Measurements from ENCODE around the gene RHOF.

The RHOF gene

GRCh38 chr12:121804417-121805111, 11.1 kb upstream of the RHOF start:
- DNase-seq (ENCODE audit: low spot score), result peak; percentile 31

GRCh38 chr12:121803861-121804416, 10.5 kb upstream of the RHOF start, which contains the start of gene SETD1B:
SETD1B (plus strand) TSS chr12:121804009; CDS start chr12:121804738, 729 bp downstream.
- DNase-seq (ENCODE audit: low spot score), result peak; percentile 71

- peak; percentile 94 for DNase-seq (ENCODE audit: low spot score)
Measured at GRCh38 chr12:121802843-121803698, 9.6 kb upstream of the RHOF start.

- no peak for DNase-seq (ENCODE audit: low spot score)
Measured at GRCh38 chr12:121802485-121802842, 9.0 kb upstream of the RHOF start.

GRCh38 chr12:121801595-121802484, 8.4 kb upstream of the RHOF start:
- peak; percentile 72 for DNase-seq (ENCODE audit: low spot score)

GRCh38 chr12:121800694-121801594, 7.5 kb upstream of the RHOF start:
- DNase-seq (ENCODE audit: low spot score), result peak; percentile 68

- DNase-seq (ENCODE audit: low spot score), result peak; percentile 83
Measured at GRCh38 chr12:121799842-121800693, 6.6 kb upstream of the RHOF start.

- DNase-seq (ENCODE audit: low spot score), result peak; percentile 53
Measured at GRCh38 chr12:121799156-121799841, 5.8 kb upstream of the RHOF start.

GRCh38 chr12:121798787-121799155, 5.3 kb upstream of the RHOF start:
- no peak for DNase-seq (ENCODE audit: low spot score)

GRCh38 chr12:121797937-121798786, 4.7 kb upstream of the RHOF start:
- no peak for DNase-seq (ENCODE audit: low spot score)

- DNase-seq (ENCODE audit: low spot score), result no peak
Measured at GRCh38 chr12:121796855-121797751, 3.6 kb upstream of the RHOF start.

GRCh38 chr12:121795034-121795968, 1.8 kb upstream of the RHOF start:
- peak; percentile 89 for DNase-seq (ENCODE audit: low spot score)

- DNase-seq (ENCODE audit: low spot score), result peak; percentile 23
Measured at GRCh38 chr12:121794534-121795033, 1.1 kb upstream of the RHOF start.

GRCh38 chr12:121793838-121794533, 498 bp upstream of the RHOF start:
- DNase-seq (ENCODE audit: low spot score), result peak; percentile 96

All from activated CD4-positive, alpha-beta T cell treated with anti-CD3 and anti-CD28 coated beads, Interleukin-2, Interleukin-4, amounts not matched to agents 100 ng/mL and 50 ng/mL, durations not matched to agents 16 hours and 8 hours (primary cell).